Glomerular visceral epithelial cell (primary cell): ENCODE data around the gene CHST11.
A peak's percentile ranks its signal among the peaks of the same experiment; 100 is the strongest.

Experiments
- DNase-seq: peaks from one replicate; pipeline ENCODE4 v3.0.0-alpha.2; 2016; ENCODE audit errors: extremely low spot score

Gene CHST11

DNA sequence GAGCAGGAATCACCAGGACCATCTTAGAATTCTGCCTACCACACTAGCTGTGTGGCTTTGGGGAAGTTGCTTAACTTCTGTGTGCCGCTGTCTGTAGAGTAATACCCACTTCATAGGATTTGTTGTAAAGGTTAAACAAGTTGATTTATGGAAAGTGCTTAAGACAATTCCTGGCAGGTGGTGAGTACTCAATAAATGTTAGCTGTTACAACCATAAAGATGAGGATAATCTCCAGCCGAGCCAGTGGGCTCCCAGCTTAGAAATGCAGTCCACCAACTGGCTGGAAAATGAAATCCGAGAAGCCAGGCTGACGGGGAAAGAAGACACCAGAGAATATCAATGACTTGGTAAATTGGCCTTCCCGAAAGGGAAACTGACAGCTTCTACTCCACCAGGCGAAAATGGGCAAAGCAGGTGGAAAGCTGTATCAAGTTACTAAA lies 173.5 kb downstream of the CHST11 start:
- DNase-seq: no peak

- no peak for DNase-seq
These were observed 175.1 kb downstream of the CHST11 start for GRCh38 chr12:104631867-104632266.

GRCh38 chr12:104632724-104633201 lies 176.0 kb downstream of the CHST11 start:
- no peak for DNase-seq

DNA sequence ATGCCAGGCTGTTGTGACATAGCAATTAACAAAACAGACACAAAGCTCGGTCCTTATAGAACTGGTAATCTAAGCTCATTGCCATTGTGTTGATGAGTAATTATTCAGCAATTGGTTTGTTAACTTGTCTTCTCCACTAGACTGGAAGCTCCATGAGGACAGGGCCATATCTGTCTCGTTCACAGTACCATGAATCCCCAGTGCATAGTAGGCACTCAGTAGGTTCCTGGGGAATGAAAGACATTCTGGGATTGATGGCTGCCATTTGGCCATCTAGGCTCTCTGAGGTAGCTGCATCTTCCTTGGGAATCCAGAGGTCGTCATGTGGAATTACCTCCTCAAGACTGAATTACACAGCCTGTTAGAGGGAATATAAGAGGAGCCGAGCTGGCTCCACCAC lies 177.3 kb downstream of the CHST11 start:
- no peak for DNase-seq

- no peak for DNase-seq
These were observed 178.1 kb downstream of the CHST11 start for GRCh38 chr12:104634852-104635251.

DNA sequence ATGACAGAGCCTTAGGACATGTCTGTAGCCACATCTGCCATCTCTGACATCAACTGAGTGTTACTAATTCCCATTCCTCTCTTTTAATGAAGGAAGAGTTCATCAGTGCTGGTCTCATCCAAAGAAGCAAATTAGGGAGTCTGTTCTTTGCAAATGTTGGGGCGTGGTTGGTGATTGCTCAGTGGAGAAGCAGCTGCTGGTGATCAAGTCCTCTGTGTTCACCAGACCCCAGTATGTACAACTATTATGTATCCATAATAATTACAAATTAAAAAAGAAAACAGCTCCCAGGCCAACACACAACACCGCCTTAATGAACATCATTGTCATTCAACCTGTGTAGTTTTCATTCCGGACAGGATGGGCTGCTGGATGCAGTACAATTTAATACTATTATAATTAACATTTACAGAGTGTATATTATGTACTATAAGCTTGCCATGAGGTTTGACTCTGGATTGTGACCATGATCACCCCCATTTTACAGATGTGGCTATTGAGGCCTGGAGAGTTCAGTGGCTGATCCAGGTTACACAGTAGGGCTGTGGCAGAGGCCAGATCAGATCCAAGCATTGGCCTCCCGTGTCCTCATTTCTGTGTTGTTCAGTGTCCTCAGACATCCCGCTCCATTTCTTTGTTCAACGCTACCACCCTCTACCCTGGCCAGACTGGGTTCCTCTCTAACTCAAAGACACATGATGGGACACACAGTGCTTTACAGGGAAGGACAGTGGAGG lies 179.0 kb downstream of the CHST11 start:
- DNase-seq: no peak

DNA sequence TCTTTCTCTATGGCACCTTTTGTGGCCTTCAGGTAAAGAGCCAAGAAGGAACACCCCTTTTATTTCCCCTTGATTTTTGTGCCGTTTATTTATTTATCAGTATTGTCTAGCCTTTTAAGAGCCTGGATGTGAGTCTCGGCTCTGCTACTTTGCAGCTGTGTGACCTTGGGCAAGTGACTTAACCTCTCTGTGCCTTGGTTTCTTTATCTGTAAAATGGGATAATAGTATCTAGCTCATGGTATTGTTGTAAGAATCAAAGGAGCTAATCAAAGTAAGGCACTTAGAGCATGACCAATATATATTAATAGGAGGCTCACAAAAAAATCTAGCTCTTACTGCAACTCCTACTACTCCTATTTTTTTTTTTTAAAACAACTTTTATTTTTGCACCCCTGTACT lies 179.7 kb downstream of the CHST11 start:
- no peak for DNase-seq

DNA sequence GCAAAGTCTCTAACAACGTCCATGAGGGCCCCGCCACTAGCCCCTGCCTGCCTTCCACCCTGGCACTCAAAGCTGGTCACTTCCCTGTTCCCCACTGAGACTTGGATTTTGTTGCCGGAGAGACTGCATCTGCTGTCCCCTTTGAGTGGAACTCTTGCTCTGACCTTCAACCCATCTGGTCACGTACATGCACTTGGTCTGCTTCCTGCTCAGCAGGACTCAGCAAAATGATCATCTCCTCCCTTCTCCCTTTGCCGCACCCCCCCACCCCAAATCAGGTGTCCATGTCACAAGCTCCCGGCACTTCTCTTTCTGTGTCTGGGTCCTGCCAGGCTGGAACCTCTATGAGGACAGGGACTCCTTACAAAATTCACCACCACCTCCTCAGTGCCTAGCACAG lies 180.9 kb downstream of the CHST11 start:
- no peak for DNase-seq

- DNase-seq: no peak
These were observed 181.6 kb downstream of the CHST11 start for GRCh38 chr12:104638218-104638850.

DNA sequence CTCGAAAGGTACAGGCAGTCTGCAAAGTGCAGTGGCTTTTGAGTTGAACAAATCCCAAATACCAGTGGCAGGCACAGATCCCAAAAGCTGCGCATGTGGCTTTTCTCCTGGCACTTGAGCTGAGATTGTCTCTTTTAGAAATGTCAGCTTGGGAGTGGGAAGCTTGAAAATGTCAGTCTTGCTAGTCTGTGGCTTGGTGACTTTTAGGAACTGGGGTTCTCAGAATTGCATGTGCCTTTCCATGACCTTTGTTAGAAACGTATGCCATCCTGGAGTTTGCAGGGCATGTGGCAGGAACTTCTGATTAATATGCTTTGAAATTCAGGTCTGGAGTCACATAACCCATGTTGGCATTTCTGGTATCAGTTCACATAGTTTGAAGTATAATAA lies 182.1 kb downstream of the CHST11 start:
- DNase-seq: no peak

DNA sequence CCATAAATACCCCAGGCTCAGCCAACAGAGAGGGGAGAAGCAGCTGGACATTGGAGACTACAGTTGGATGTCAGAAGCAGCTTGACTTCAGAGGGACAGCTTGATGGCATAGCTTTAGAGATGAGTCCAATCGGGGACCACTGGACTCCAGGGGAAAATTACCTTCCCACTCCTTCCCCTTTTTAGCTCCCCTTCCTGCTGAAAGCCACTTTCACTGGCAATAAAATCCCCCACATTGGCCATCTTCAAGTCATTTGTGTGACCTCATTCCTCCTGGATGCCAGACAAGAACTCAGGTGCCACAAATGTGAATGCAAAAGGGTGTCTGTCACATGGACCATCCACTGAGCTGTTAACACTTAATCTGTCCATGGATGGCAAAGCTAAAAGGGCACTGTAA lies 184.2 kb downstream of the CHST11 start:
- DNase-seq: no peak

DNA sequence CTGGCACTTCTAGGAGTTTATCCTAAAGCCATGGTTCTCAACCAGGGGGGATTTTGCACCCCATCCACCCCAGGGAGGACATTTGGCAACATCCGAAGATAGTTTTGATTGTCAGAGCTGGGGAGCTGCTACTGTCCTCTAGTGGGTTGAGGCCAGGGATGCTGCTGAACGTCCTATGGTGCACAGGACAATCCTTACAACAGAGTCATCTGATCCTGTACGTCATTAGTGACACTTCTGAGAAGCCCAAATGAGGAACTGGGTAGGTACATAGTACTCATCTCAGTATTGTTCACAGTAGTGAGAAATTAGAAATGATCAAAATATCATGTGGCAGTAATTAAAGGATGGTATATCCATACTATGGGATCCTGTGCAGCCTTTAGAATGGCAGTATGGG lies 185.1 kb downstream of the CHST11 start:
- DNase-seq: no peak

DNA sequence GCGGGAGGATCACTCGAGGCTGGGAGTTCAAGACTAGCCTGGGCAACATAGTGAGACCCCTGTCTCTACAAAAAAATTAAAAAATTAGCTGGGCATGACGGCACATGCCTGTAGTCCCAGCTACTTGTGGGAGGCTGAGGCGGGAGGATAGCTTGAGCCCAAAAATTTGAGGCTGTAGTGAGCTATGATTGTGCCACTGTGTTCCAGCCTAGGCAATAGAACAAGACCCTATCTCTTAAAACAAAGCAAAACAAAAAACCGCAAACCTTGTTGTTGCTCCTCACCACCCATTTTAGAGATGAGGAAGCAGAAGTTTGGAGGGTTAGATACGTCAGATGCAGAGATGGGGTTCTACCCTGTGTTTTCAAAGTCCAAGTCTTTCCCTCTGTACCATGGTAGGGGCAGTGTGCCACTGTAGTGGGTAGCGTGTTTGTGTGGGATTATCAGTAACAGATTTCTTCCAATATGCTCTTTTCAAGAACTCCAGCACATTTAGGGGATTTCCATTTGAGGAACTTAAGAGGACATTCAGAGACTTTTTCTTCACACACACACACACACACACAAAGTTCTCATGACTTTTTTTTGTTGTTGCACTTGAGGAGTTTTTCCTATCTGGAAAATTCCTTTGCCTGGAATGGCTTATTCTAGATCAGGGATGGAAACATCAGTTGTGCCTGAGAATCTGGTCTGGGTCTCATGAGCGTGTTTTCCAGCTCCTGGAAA lies 186.5 kb downstream of the CHST11 start:
- no peak for DNase-seq

- peak; percentile 9 for DNase-seq
These were observed 187.3 kb downstream of the CHST11 start for GRCh38 chr12:104643819-104644669.

GRCh38 chr12:104648756-104649155 lies 192.0 kb downstream of the CHST11 start:
- DNase-seq: no peak

GRCh38 chr12:104649217-104649824 lies 192.6 kb downstream of the CHST11 start:
- DNase-seq: no peak

- no peak for DNase-seq
These were observed 193.2 kb downstream of the CHST11 start for GRCh38 chr12:104649921-104650320.

DNA sequence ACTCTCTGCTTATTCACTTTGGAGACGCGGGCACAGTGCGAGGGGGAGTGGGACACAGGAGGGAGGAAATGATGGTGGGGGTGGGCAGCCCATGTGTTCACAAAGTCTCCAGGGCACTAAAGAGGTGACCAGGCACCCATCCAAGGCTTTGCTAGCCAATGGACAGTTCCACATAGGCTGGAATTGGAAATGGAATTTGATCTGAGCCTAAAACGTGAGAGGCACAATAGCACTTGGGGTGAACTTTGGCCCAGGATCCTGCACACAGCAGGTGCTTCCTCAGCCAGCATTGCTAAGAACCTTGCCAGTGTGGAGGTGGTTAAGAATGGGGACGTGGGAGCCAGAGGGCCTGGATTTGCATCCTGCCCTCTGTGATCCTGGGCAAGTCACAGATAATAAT lies 193.8 kb downstream of the CHST11 start:
- DNase-seq: no peak

GRCh38 chr12:104651811-104652210 lies 195.1 kb downstream of the CHST11 start:
- DNase-seq: no peak

DNA sequence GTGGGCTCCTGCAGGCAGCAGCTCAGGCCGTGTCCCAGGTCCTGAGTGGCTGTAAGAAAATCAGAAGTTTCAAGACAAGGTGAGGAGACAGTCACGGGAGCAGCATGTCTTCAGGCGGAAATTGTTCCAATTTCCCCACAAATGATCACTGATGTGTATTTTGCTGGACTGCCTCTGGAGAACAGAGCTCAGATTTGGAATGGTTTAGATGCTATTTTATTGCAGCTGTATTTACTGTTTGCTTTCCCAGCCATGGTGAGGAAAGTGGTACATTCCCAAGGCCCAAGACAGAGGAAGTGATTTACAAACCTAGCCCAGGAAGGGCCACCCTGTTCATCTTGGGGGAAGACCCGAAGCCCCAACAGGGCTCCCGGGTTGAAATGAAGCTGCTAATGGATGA lies 195.6 kb downstream of the CHST11 start:
- no peak for DNase-seq

GRCh38 chr12:104652910-104653309 lies 196.2 kb downstream of the CHST11 start:
- no peak for DNase-seq
